SU-DHL-6 (cell line): ENCODE data around the gene WBP4.

ENCODE experiments used
- EZH2phosphoT487 ChIP-seq: fragments of 200-600 bp; sonication (generic), shearing (Covaris generic); conservative IDR thresholded peaks from 2 replicates; pipeline ENCODE4 v1.6.1; 2018; ENCODE audit warnings: mild to moderate bottlenecking, antibody characterized with exemption, low read length, moderate library complexity, mixed read lengths
- TF ChIP-seq, protein P1 (sequence below): fragments of 200-600 bp; sonication (generic); IDR thresholded peaks from one replicate; pipeline ENCODE4 v1.5.1; 2017; ENCODE audit warnings: antibody characterized with exemption, mild to moderate bottlenecking, low read length, moderate library complexity; ENCODE audit not compliant: insufficient read depth, poor library complexity, severe bottlenecking

DNA sequence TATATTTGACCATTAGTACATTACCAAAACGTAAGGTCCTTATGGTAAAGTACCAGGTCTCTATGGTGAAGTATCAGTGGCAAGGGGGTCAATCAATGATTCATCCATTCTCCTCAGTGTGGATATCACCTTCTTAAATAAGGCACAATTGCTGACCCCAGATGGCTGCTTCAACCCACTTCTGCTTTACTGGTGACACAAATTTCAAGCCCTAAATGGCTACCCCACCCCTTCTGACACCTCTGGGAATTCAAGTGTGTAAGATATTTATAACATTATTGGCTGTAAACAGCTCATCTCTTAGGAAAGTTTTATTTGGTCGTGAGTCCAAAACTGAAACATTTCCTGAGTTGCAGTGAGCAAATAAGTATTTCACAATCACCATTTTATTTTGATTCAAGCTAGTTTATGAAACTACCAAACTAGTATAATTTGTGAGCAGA lies 7.9 kb upstream of the WBP4 start:
- TF ChIP-seq, protein P1, sequence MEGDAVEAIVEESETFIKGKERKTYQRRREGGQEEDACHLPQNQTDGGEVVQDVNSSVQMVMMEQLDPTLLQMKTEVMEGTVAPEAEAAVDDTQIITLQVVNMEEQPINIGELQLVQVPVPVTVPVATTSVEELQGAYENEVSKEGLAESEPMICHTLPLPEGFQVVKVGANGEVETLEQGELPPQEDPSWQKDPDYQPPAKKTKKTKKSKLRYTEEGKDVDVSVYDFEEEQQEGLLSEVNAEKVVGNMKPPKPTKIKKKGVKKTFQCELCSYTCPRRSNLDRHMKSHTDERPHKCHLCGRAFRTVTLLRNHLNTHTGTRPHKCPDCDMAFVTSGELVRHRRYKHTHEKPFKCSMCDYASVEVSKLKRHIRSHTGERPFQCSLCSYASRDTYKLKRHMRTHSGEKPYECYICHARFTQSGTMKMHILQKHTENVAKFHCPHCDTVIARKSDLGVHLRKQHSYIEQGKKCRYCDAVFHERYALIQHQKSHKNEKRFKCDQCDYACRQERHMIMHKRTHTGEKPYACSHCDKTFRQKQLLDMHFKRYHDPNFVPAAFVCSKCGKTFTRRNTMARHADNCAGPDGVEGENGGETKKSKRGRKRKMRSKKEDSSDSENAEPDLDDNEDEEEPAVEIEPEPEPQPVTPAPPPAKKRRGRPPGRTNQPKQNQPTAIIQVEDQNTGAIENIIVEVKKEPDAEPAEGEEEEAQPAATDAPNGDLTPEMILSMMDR: no peak
- no peak for TF ChIP-seq EZH2phosphoT487
